HEK293 (cell line): ENCODE measurements around the gene KRTAP12-4.
"Not testable (repeated sequence)": the region's sequence is repeated elsewhere in the genome, so short reads cannot be mapped to it uniquely, and the experiment has no call there.

ENCODE experiments used
- CTCF ChIA-PET: fragments of 350-600 bp; formaldehyde crosslinking; extraction: SDS; loops from one replicate; lab custom pipeline; 2021; ENCODE audit warnings: antibody characterized with exemption; lab: Yijun Ruan, JAX
- POLR2A ChIA-PET: fragments of 300-600 bp; formaldehyde crosslinking; extraction: SDS; loops from one replicate; lab custom pipeline; 2020; ENCODE audit warnings: antibody characterized with exemption, inconsistent platforms; lab: Yijun Ruan, JAX
- H3K27ac ChIP-seq: fragments of 200-500 bp; sonication (Bioruptor generic); 2 replicates; pipeline ENCODE4 v1.5.1; 2014; ENCODE audit warnings: low read depth, low read length, control low read depth, inconsistent platforms; ENCODE audit errors: extremely low read depth
- H3K36me3 ChIP-seq, 2 experiments: fragments of 200-500 bp in 1 of 2; sonication (Bioruptor generic) in 1 of 2; 1 replicate in 1 of 2; 2 replicates in 1 of 2; pipeline ENCODE4 v1.5.1; 2014 to 2017; ENCODE audit warnings: inconsistent platforms in 2 of 2, low read length in 2 of 2; ENCODE audit not compliant: control insufficient read depth in 2 of 2, insufficient read depth in 1 of 2
- H3K4me1 ChIP-seq: fragments of 200-500 bp; sonication (Bioruptor generic); 2 replicates; pipeline ENCODE4 v1.5.1; 2014; ENCODE audit warnings: mild to moderate bottlenecking, low read length, inconsistent platforms; ENCODE audit not compliant: control insufficient read depth, insufficient read depth
- H3K4me3 ChIP-seq: 2 replicates; pipeline ENCODE4 v1.5.1; 2011; ENCODE audit warnings: low read depth, mild to moderate bottlenecking, control low read depth, low read length, moderate library complexity
- H3K9me3 ChIP-seq: fragments of 200-500 bp; sonication (Bioruptor generic); 2 replicates; pipeline ENCODE4 v1.5.1; 2014; ENCODE audit warnings: low read depth, low read length, inconsistent platforms; ENCODE audit not compliant: control insufficient read depth, insufficient read depth
- AEBP2 ChIP-seq: fragments of 450-650 bp; formaldehyde crosslinking; IDR thresholded peaks from 2 replicates; pipeline ENCODE4 v1.5.1; 2016; ENCODE audit warnings: missing biosample characterization, missing genetic modification characterization, borderline replicate concordance
- FEZF1 ChIP-seq: fragments of 450-650 bp; formaldehyde crosslinking; IDR thresholded peaks from 2 replicates; pipeline ENCODE4 v1.5.1; 2016; ENCODE audit warnings: missing biosample characterization, missing genetic modification characterization
- HOXD13 ChIP-seq: sonication (generic); formaldehyde crosslinking; IDR thresholded peaks from 2 replicates; pipeline ENCODE4 v1.8.0; 2022; ENCODE audit warnings: missing genetic modification reagents, borderline replicate concordance
- KLF7 ChIP-seq: fragments of 450-650 bp; formaldehyde crosslinking; IDR thresholded peaks from 2 replicates; pipeline ENCODE4 v1.5.1; 2016; ENCODE audit warnings: missing biosample characterization, missing genetic modification characterization, borderline replicate concordance
- MZF1 ChIP-seq: fragments of 450-650 bp; formaldehyde crosslinking; IDR thresholded peaks from 2 replicates; pipeline ENCODE4 v1.5.1; 2017; ENCODE audit warnings: missing biosample characterization, missing genetic modification characterization, borderline replicate concordance
- ZBTB21 ChIP-seq: fragments of 450-650 bp; formaldehyde crosslinking; IDR thresholded peaks from 2 replicates; pipeline ENCODE4 v1.5.1; 2017; ENCODE audit warnings: missing biosample characterization, missing genetic modification characterization
- ZIC2 ChIP-seq: fragments of 450-650 bp; formaldehyde crosslinking; IDR thresholded peaks from 2 replicates; pipeline ENCODE4 v1.5.1; 2016; ENCODE audit warnings: missing biosample characterization, missing genetic modification characterization
- ZNF112 ChIP-seq: fragments of 450-650 bp; formaldehyde crosslinking; IDR thresholded peaks from 2 replicates; pipeline ENCODE4 v1.5.0; 2017; ENCODE audit warnings: missing biosample characterization, missing genetic modification characterization
- ZNF24 ChIP-seq: fragments of 450-650 bp; formaldehyde crosslinking; IDR thresholded peaks from 2 replicates; pipeline ENCODE4 v1.5.1; 2016; ENCODE audit warnings: missing biosample characterization, missing genetic modification characterization
- ZNF26 ChIP-seq: fragments of 450-650 bp; formaldehyde crosslinking; IDR thresholded peaks from 2 replicates; pipeline ENCODE4 v1.5.1; 2016; ENCODE audit warnings: missing biosample characterization, missing genetic modification characterization
- ZNF473 ChIP-seq: fragments of 450-650 bp; formaldehyde crosslinking; IDR thresholded peaks from 2 replicates; pipeline ENCODE4 v1.5.1; 2017; ENCODE audit warnings: missing biosample characterization, missing genetic modification characterization
- ZNF488 ChIP-seq: fragments of 450-650 bp; formaldehyde crosslinking; IDR thresholded peaks from 2 replicates; pipeline ENCODE4 v1.5.1; 2016; ENCODE audit warnings: missing biosample characterization, missing genetic modification characterization
- ZNF624 ChIP-seq: fragments of 450-650 bp; formaldehyde crosslinking; IDR thresholded peaks from 2 replicates; pipeline ENCODE4 v1.5.1; 2017; ENCODE audit warnings: missing biosample characterization, missing genetic modification characterization
- ZNF645 ChIP-seq: fragments of 450-650 bp; formaldehyde crosslinking; IDR thresholded peaks from 2 replicates; pipeline ENCODE4; 2016; ENCODE audit warnings: missing biosample characterization, missing genetic modification characterization
- ZNF768 ChIP-seq: fragments of 450-650 bp; formaldehyde crosslinking; IDR thresholded peaks from 2 replicates; pipeline ENCODE4 v1.5.1; 2018; ENCODE audit warnings: missing biosample characterization, mild to moderate bottlenecking, missing genetic modification characterization
- ZNF785 ChIP-seq: fragments of 450-650 bp; formaldehyde crosslinking; IDR thresholded peaks from 2 replicates; pipeline ENCODE4 v1.5.1; 2016; ENCODE audit warnings: missing biosample characterization, missing genetic modification characterization

The KRTAP12-4 gene

GRCh38 chr21:44648557-44649311 lies 5.7 kb downstream of the KRTAP12-4 start:
- H3K36me3 ChIP-seq = no peaks in the 10 kb centered on the region
- no peaks in the 10 kb centered on the region for H3K4me1 ChIP-seq
- no peak overlapping the region for H3K27ac ChIP-seq
- ChIA-PET CTCF (interaction anchor here (0.7 kb wide), 1 partner anchor 145 kb away, joined by 4 read pairs; no protein-coding TSS in a partner anchor), POLR2A (no interaction called here)
- H3K4me3 ChIP-seq = no peak overlapping the region
- H3K9me3 ChIP-seq = no peaks in the 10 kb centered on the region
- TF ChIP-seq ZNF112 (tag by site-specific recombination) = no peak
- TF ChIP-seq ZNF768 (tag by site-specific recombination) = no peak
- no peak for TF ChIP-seq FEZF1 (tag by site-specific recombination)
- no peak for TF ChIP-seq AEBP2
- TF ChIP-seq HOXD13 (CRISPR knock-in tag) = no peak
- TF ChIP-seq KLF7 (tag by site-specific recombination) = no peak
- no peak for TF ChIP-seq ZNF26 (tag by site-specific recombination)
- TF ChIP-seq ZNF785 = no peak
- no peak for TF ChIP-seq ZNF488 (tag by site-specific recombination)
- no peak for TF ChIP-seq ZNF645
- TF ChIP-seq ZNF473 (tag by site-specific recombination) = no peak
- no peak for TF ChIP-seq ZBTB21 (tag by site-specific recombination)
- TF ChIP-seq ZNF24 (tag by site-specific recombination) = no peak
- no peak for TF ChIP-seq ZNF624 (tag by site-specific recombination)

GRCh38 chr21:44647222-44647552 lies 7.3 kb downstream of the KRTAP12-4 start:
- Histone ChIP-seq H3K36me3 (no peaks in the 10 kb centered on the region), H3K9me3 (no peaks in the 10 kb centered on the region)
- TF ChIP-seq ZIC2 (tag by site-specific recombination) = peak; percentile 89
- no peak for TF ChIP-seq MZF1
- TF ChIP-seq, all 188 proteins: peak for 1
- ChIA-PET POLR2A (interaction anchor here (0.6 kb wide), 1 partner anchor 889 kb away, joined by 3 read pairs; no protein-coding TSS in a partner anchor), CTCF (interaction anchor here (0.6 kb wide), 1 partner anchor 91 kb away, joined by 3 read pairs; no protein-coding TSS in a partner anchor)
- Histone ChIP-seq H3K4me1 (no peaks in the 10 kb centered on the region), H3K4me3 (no peak overlapping the region), H3K27ac (no peak overlapping the region)

- H3K9me3 ChIP-seq, H3K36me3 ChIP-seq, POLR2A ChIA-PET, H3K27ac ChIP-seq, H3K4me3 ChIP-seq, H3K4me1 ChIP-seq: not testable (repeated sequence)
- CTCF ChIA-PET = interaction anchor here (0.6 kb wide), 1 partner anchor 91 kb away, joined by 3 read pairs; no protein-coding TSS in a partner anchor
These were observed 7.9 kb downstream of the KRTAP12-4 start, which contains the start of gene KRTAP10-11 for GRCh38 chr21:44646366-44647221. KRTAP10-11 (plus strand) TSS chr21:44646414; CDS start chr21:44646459, 45 bp downstream.
